Hepatocyte (in vitro differentiated cells): Measurements from ENCODE around the gene CHMP4B. TPM values are rescaled to one million over a fixed set of nuclear protein-coding genes. Genes with fewer than 3 reads are reported as not detected.
A peak's percentile ranks its signal among the peaks of the same experiment; 100 is the strongest.

Source experiments
- DNase-seq: peaks from one replicate; pipeline ENCODE4 v3.0.0-alpha.2; 2016; ENCODE audit warnings: low spot score
- H2AFZ ChIP-seq: fragments of 200-600 bp; sonication (generic); 2 replicates; pipeline ENCODE4 v1.6.0; 2016; ENCODE audit warnings: antibody characterized with exemption, mild to moderate bottlenecking
- H3K27ac ChIP-seq: fragments of 200-600 bp; sonication (generic); 2 replicates; pipeline ENCODE4 v1.5.1; 2016; ENCODE audit warnings: mild to moderate bottlenecking
- H3K27me3 ChIP-seq: fragments of 200-600 bp; sonication (generic); 2 replicates; pipeline ENCODE4 v1.6.1; 2016
- H3K36me3 ChIP-seq: fragments of 200-600 bp; sonication (generic); replicated peaks from 2 replicates; pipeline ENCODE4 v1.5.1; 2016; ENCODE audit warnings: low read depth; ENCODE audit not compliant: insufficient read depth
- H3K4me1 ChIP-seq: fragments of 200-600 bp; sonication (generic); 2 replicates; pipeline ENCODE4 v1.5.1; 2016; ENCODE audit warnings: mild to moderate bottlenecking, moderate library complexity; ENCODE audit not compliant: insufficient read depth
- H3K4me2 ChIP-seq: fragments of 200-600 bp; sonication (generic); 2 replicates; pipeline ENCODE4 v1.6.0; 2016
- H3K4me3 ChIP-seq: fragments of 200-600 bp; sonication (generic); 2 replicates; pipeline ENCODE4 v1.5.1; 2016; ENCODE audit warnings: mild to moderate bottlenecking
- H3K79me2 ChIP-seq: fragments of 200-600 bp; sonication (generic); 2 replicates; pipeline ENCODE4 v1.6.0; 2017; ENCODE audit warnings: mild to moderate bottlenecking
- H3K9me2 ChIP-seq: fragments of 200-600 bp; sonication (generic); replicated peaks from 2 replicates; pipeline ENCODE4 v1.6.0; 2017; ENCODE audit warnings: mild to moderate bottlenecking; ENCODE audit not compliant: insufficient read depth
- H3K9me3 ChIP-seq: fragments of 200-600 bp; sonication (generic); 2 replicates; pipeline ENCODE4 v1.5.1; 2016; ENCODE audit warnings: low read depth, mild to moderate bottlenecking
- H4K20me1 ChIP-seq: fragments of 200-600 bp; sonication (generic); 2 replicates; pipeline ENCODE4 v1.6.0; 2016; ENCODE audit warnings: mild to moderate bottlenecking; ENCODE audit not compliant: insufficient read depth, poor library complexity, severe bottlenecking
- CTCF ChIP-seq: fragments of 200-600 bp; sonication (generic); IDR thresholded peaks from 2 replicates; pipeline ENCODE4 v1.5.1; 2016; ENCODE audit warnings: antibody characterized with exemption, mild to moderate bottlenecking; ENCODE audit not compliant: poor library complexity
- EZH2 ChIP-seq: fragments of 200-600 bp; sonication (generic); IDR thresholded peaks from 2 replicates; pipeline ENCODE4 v1.6.1; 2016; ENCODE audit warnings: antibody characterized with exemption, mild to moderate bottlenecking, borderline replicate concordance
- EZH2phosphoT487 ChIP-seq: fragments of 200-600 bp; sonication (generic); IDR thresholded peaks from one replicate; pipeline ENCODE4 v1.6.1; 2018; ENCODE audit warnings: antibody characterized with exemption, mild to moderate bottlenecking, low read depth, moderate library complexity; ENCODE audit not compliant: unreplicated experiment, severe bottlenecking
- WGBS: methylation state at CpG from one replicate; pipeline ENCODE4 v1.1.6; 2016; ENCODE audit warnings: low lambda C conversion rate; ENCODE audit errors: missing lambda C conversion rate; 5-methylcytosine and 5-hydroxymethylcytosine counted together
- polyA plus RNA-seq: library from polyadenylated mRNA; unstranded; fragments of >200 nt; fragmentation: Nextera tagmentation; extraction: Ambion mirVana; gene quantifications from 2 replicates; pipeline ENCODE4 v1.2.1, GENCODE V29; 2016
- total RNA-seq: library from RNA; depleted of rRNA; stranded (reverse); fragments of >200 nt; gene quantifications from 2 replicates; pipeline ENCODE4 v1.2.3, GENCODE V29; 2014

The CHMP4B gene
- total and polyA plus RNA-seq, 2 experiments from 2014 or later = 8.1 to 95.1 TPM

GRCh38 chr20:33812152-33812849, 1.2 kb downstream of the CHMP4B start:
- peak overlapping the region; percentile 61 for H2AFZ ChIP-seq
- peak overlapping the region; percentile 83 for H3K4me3 ChIP-seq
- H3K4me1 ChIP-seq = peaks cover 34% of the 10 kb centered on the region
- no peaks in the 10 kb centered on the region for H3K9me2 ChIP-seq
- peak; percentile 86 for DNase-seq
- no peaks in the 10 kb centered on the region for H3K36me3 ChIP-seq
- peaks cover 48% of the 10 kb centered on the region for H4K20me1 ChIP-seq
- no peaks in the 10 kb centered on the region for H3K27me3 ChIP-seq
- WGBS = 10% methylated on average over 14 of the region's 14 CpGs
- peak overlapping the region; percentile 99 for H3K27ac ChIP-seq
- peaks cover 59% of the 10 kb centered on the region for H3K79me2 ChIP-seq
- H3K9me3 ChIP-seq = no peaks in the 10 kb centered on the region
- H3K4me2 ChIP-seq = peak overlapping the region; percentile 91
- TF ChIP-seq EZH2 (no peak), CTCF (no peak)

- TF ChIP-seq EZH2phosphoT487 = no peak
- TF ChIP-seq EZH2 = no peak
- TF ChIP-seq CTCF = no peak
- Histone ChIP-seq H2AFZ (no peak overlapping the region), H4K20me1 (peaks cover 55% of the 10 kb centered on the region)
Measured at GRCh38 chr20:33812908-33813462, 1.8 kb downstream of the CHMP4B start.

GRCh38 chr20:33814238-33814712, 3.1 kb downstream of the CHMP4B start:
- Histone ChIP-seq H3K4me1 (peaks cover 35% of the 10 kb centered on the region), H3K9me2 (no peaks in the 10 kb centered on the region), H3K27me3 (no peaks in the 10 kb centered on the region), H3K27ac (peak overlapping the region; percentile 99), H3K4me2 (peak overlapping the region; percentile 91), H3K36me3 (no peaks in the 10 kb centered on the region), H3K4me3 (no peak overlapping the region), H3K79me2 (peaks cover 79% of the 10 kb centered on the region), H4K20me1 (peaks cover 68% of the 10 kb centered on the region), H2AFZ (no peak overlapping the region), H3K9me3 (no peaks in the 10 kb centered on the region)
- no peak for DNase-seq
- TF ChIP-seq EZH2 (no peak), EZH2phosphoT487 (no peak), CTCF (no peak)
- WGBS = 66% methylated on average over 5 of the region's 5 CpGs

More at GRCh38 chr20:33812908-33813462, 1.8 kb downstream of the CHMP4B start:
- H3K9me3 ChIP-seq = no peaks in the 10 kb centered on the region
- peak; percentile 83 for DNase-seq
- H3K36me3 ChIP-seq = no peaks in the 10 kb centered on the region
- no peaks in the 10 kb centered on the region for H3K27me3 ChIP-seq
- H3K9me2 ChIP-seq = no peaks in the 10 kb centered on the region
- H3K4me1 ChIP-seq = peaks cover 35% of the 10 kb centered on the region
- peak overlapping the region; percentile 99 for H3K27ac ChIP-seq
- H3K4me3 ChIP-seq = peak overlapping the region; percentile 83
- peaks cover 66% of the 10 kb centered on the region for H3K79me2 ChIP-seq
- WGBS = 41% methylated on average over 10 of the region's 10 CpGs
- H3K4me2 ChIP-seq = peak overlapping the region; percentile 91
